Psoas muscle (tissue), 8 donors: Measurements from ENCODE around the gene GREB1L. TPM values are rescaled to one million over a fixed set of nuclear protein-coding genes. Genes with fewer than 3 reads are reported as not detected.

Experiments
- ATAC-seq, 4 donors: fragments of 200-7000 bp; cut with Tn5 transposase; one replicate each; pipeline ENCODE4 v1.9.1; 2020; ENCODE audit warnings: moderate library complexity in 3 of 4, mild to moderate bottlenecking in 2 of 4
- DNase-seq, 2 donors: peaks; one replicate each; pipeline ENCODE4 v3.0.0-alpha.2; 2020
- H3K27ac ChIP-seq: fragments of 200-600 bp; one replicate; pipeline ENCODE4 v1.8.0; 2022
- H3K27me3 ChIP-seq, 3 donors: fragments of 200-600 bp in 1 of 3; one replicate each; pipeline versions ENCODE4 v1.6.1 to v1.8.0; 2013 to 2022; ENCODE audit warnings: low read length in 2 of 3, mild to moderate bottlenecking in 2 of 3, moderate library complexity in 1 of 3; ENCODE audit not compliant: insufficient read depth in 3 of 3
- H3K36me3 ChIP-seq, 2 donors: fragments of 200-600 bp in 1 of 2; one replicate each; pipeline versions ENCODE4 v1.6.1 to v1.8.0; 2013 to 2022; ENCODE audit warnings: low read depth in 1 of 2, mild to moderate bottlenecking in 1 of 2, moderate library complexity in 1 of 2; ENCODE audit not compliant: insufficient read depth in 1 of 2
- H3K4me1 ChIP-seq: fragments of 200-600 bp; one replicate; pipeline ENCODE4 v1.8.0; 2022
- H3K4me3 ChIP-seq: fragments of 200-600 bp; one replicate; pipeline ENCODE4 v1.8.0; 2022; ENCODE audit warnings: mild to moderate bottlenecking
- H3K9me3 ChIP-seq: fragments of 200-600 bp; one replicate; pipeline ENCODE4 v1.8.0; 2022
- CTCF ChIP-seq: fragments of 200-600 bp; IDR thresholded peaks from one replicate; pipeline ENCODE4 v1.8.0; 2022; ENCODE audit warnings: antibody characterized with exemption
- WGBS, 3 donors: extraction: QIAGEN DNeasy Blood & Tissue Kit; methylation state at CpG; one replicate each; pipeline versions ENCODE4 v1.1.6 to v1.1.7; 2013; 5-methylcytosine and 5-hydroxymethylcytosine counted together
- intact Hi-C, 2 donors: fragments of 100-400 bp; cut with DNase I; formaldehyde crosslinking; loops; one replicate each; pipeline versions ENCODE4 v1.11.0 to v1.14.2; 2022
- polyA plus RNA-seq, 3 donors: library from polyadenylated mRNA; stranded (reverse); fragments of 200-250 nt; gene quantifications; one replicate each; pipeline ENCODE4 v1.2.3, GENCODE V29; 2013
- total RNA-seq, 4 donors: library from RNA; stranded (reverse); fragmentation: NEBNext Ultra II Directional in 2 of 4; extraction: Animal tissue kit (Norgen Biotek cat#: 25700) in 2 of 4; gene quantifications; one replicate each; pipeline versions ENCODE4 v1.2.1 to v1.2.4, GENCODE V29; 2021 to 2023
- donor health status: healthy with polysubstance abuse.
- donor health status: DM: no; HTN: no; CAD: no; lungs with moderate emphysema.
- donor health status: Bipolar disorder and iron deficiency.
- donor health status: healthy.
- donor health status: DM: yes; HTN: yes; CAD: no.
- donor health status: DM: no; HTN: no; CAD: no.
- donor health status: DM: no; HTN: no; CAD: no.
- donor health status: DM: yes; HTN: yes; CAD: no.

The GREB1L gene
- total and polyA plus RNA-seq, 7 donors: 0.59 to 11.3 (median 8.9) TPM

- Histone ChIP-seq H3K4me3 (no peak overlapping the region), H3K36me3 (no peaks in the 10 kb centered on the region), H3K27ac (peak overlapping the region; percentile 85), H3K4me1 (peaks cover 43% of the 10 kb centered on the region), H3K9me3 (no peaks in the 10 kb centered on the region), H3K27me3 (no peaks in the 10 kb centered on the region)
- TF ChIP-seq CTCF: no peak
- intact Hi-C loops: loop anchor here in 1 of 2 donors (2.0 to 10.0 kb wide), 2 partner anchors 33 to 373 kb away; no protein-coding TSS in a partner anchor
- 83 to 93% (median 93%) methylated on average over 2 of the region's 2 CpGs for WGBS, 3 donors
- ATAC-seq: no peak
- no peak for DNase-seq
These were observed 209.8 kb downstream of the GREB1L start for GRCh38 chr18:21451851-21452250.

- Histone ChIP-seq H3K36me3 (no peaks in the 10 kb centered on the region), H3K9me3 (no peaks in the 10 kb centered on the region), H3K27me3 (no peaks in the 10 kb centered on the region), H3K4me1 (peaks cover 47% of the 10 kb centered on the region), H3K4me3 (no peak overlapping the region), H3K27ac (peak overlapping the region; percentile 85)
- intact Hi-C loops: loop anchor here in 1 of 2 donors (10.0 kb wide), 1 partner anchor 372 kb away; no protein-coding TSS in a partner anchor
- DNase-seq (no peak), ATAC-seq (no peak)
- WGBS, 3 donors: 33 to 46% (median 35%) methylated on average over 2 of the region's 2 CpGs
- TF ChIP-seq CTCF: no peak
These were observed 210.3 kb downstream of the GREB1L start for GRCh38 chr18:21452276-21452780.

GRCh38 chr18:21452796-21453510, 210.9 kb downstream of the GREB1L start:
- ATAC-seq (peak in 1 of 4 donors; percentile 21), DNase-seq (no peak)
- Histone ChIP-seq H3K4me1 (peaks cover 51% of the 10 kb centered on the region), H3K4me3 (peak overlapping the region; percentile 23), H3K27ac (peak overlapping the region; percentile 85), H3K27me3 (no peaks in the 10 kb centered on the region), H3K36me3 (no peaks in the 10 kb centered on the region), H3K9me3 (no peaks in the 10 kb centered on the region)
- intact Hi-C loops: loop anchor here in 1 of 2 donors (10.0 kb wide), 1 partner anchor 372 kb away; no protein-coding TSS in a partner anchor
- TF ChIP-seq CTCF: no peak
- WGBS, 3 donors: 26 to 38% (median 36%) methylated on average over 4 of the region's 4 CpGs

GRCh38 chr18:21453511-21453901, 211.5 kb downstream of the GREB1L start:
- ATAC-seq: peak; percentile 51 to 77 (median 68)
- intact Hi-C loops: loop anchor here in 1 of 2 donors (10.0 kb wide), 1 partner anchor 371 kb away; no protein-coding TSS in a partner anchor
- Histone ChIP-seq H3K4me1 (peaks cover 51% of the 10 kb centered on the region), H3K27ac (peak overlapping the region; percentile 85), H3K36me3 (no peaks in the 10 kb centered on the region), H3K27me3 (no peaks in the 10 kb centered on the region), H3K9me3 (no peaks in the 10 kb centered on the region), H3K4me3 (peak overlapping the region; percentile 23)
- no peak for TF ChIP-seq CTCF
- DNase-seq: peak; percentile 52 to 76
- 16 to 26% (median 21%) methylated on average over 6 of the region's 6 CpGs for WGBS, 3 donors
